GM21529 (cell line): Measurements from ENCODE around the gene OPRD1.
"Not testable (repeated sequence)": the region's sequence is repeated elsewhere in the genome, so short reads cannot be mapped to it uniquely, and the experiment has no call there.

Experiments
- ATAC-seq: cut with Tn5 transposase; IDR thresholded peaks from one replicate; pipeline ENCODE4 v1.9.1; 2021; ENCODE audit not compliant: unreplicated experiment

OPRD1 gene

GRCh38 chr1:28800324-28800723 lies 11.6 kb upstream of the OPRD1 start:
- no peak for ATAC-seq

- no peak for ATAC-seq
Measured at GRCh38 chr1:28801461-28801860, 10.5 kb upstream of the OPRD1 start.

- no peak for ATAC-seq
Measured at GRCh38 chr1:28803051-28803450, 8.9 kb upstream of the OPRD1 start.

- no peak for ATAC-seq
Measured at GRCh38 chr1:28803662-28804061, 8.3 kb upstream of the OPRD1 start.

GRCh38 chr1:28804071-28804470 lies 7.9 kb upstream of the OPRD1 start:
- ATAC-seq = no peak

- ATAC-seq = no peak
Measured at GRCh38 chr1:28807046-28807445, 4.9 kb upstream of the OPRD1 start.

GRCh38 chr1:28807986-28808385 lies 4.0 kb upstream of the OPRD1 start:
- no peak for ATAC-seq

GRCh38 chr1:28811369-28811765 lies 603 bp upstream of the OPRD1 start:
- ATAC-seq = no peak

GRCh38 chr1:28812669-28813468 lies 899 bp downstream of the OPRD1 start:
- no peak for ATAC-seq

GRCh38 chr1:28813931-28814465 lies 2.0 kb downstream of the OPRD1 start:
- ATAC-seq = no peak

GRCh38 chr1:28815533-28816185 lies 3.7 kb downstream of the OPRD1 start:
- no peak for ATAC-seq

GRCh38 chr1:28817133-28817532 lies 5.2 kb downstream of the OPRD1 start:
- no peak for ATAC-seq

GRCh38 chr1:28819020-28819419 lies 7.0 kb downstream of the OPRD1 start:
- no peak for ATAC-seq

- no peak for ATAC-seq
Measured at GRCh38 chr1:28822799-28823198, 10.8 kb downstream of the OPRD1 start.

GRCh38 chr1:28824061-28824460 lies 12.1 kb downstream of the OPRD1 start:
- ATAC-seq = not testable (repeated sequence)

- not testable (repeated sequence) for ATAC-seq
Measured at GRCh38 chr1:28828227-28828858, 16.4 kb downstream of the OPRD1 start.

- ATAC-seq = no peak
Measured at GRCh38 chr1:28830814-28831213, 18.8 kb downstream of the OPRD1 start.

GRCh38 chr1:28832966-28833365 lies 21.0 kb downstream of the OPRD1 start:
- no peak for ATAC-seq

- ATAC-seq = no peak
Measured at GRCh38 chr1:28833381-28833780, 21.4 kb downstream of the OPRD1 start.

- no peak for ATAC-seq
Measured at GRCh38 chr1:28835237-28835650, 23.3 kb downstream of the OPRD1 start.

- ATAC-seq = no peak
Measured at GRCh38 chr1:28836421-28836956, 24.5 kb downstream of the OPRD1 start.
